Measurements from ENCODE around the gene ABTB1.

- TF ChIP-seq RORB (CRISPR knock-in tag; IDR thresholded peaks at IDR 0.05) (no peak), CTCF (IDR thresholded peaks at IDR 0.05) (no peak), SMAD3 (CRISPR knock-in tag; IDR thresholded peaks at IDR 0.05; ENCODE audit: borderline replicate concordance) (no peak), ATF2 (CRISPR knock-in tag; IDR thresholded peaks at IDR 0.05; ENCODE audit: borderline replicate concordance, low read depth) (no peak), ELF4 (CRISPR knock-in tag; IDR thresholded peaks at IDR 0.05; ENCODE audit: low read depth) (no peak), NR2C2 (CRISPR knock-in tag; IDR thresholded peaks at IDR 0.05) (no peak), MAX (CRISPR knock-in tag; IDR thresholded peaks at IDR 0.05) (no peak)
Measured at GRCh38 chr3:127711896-127712295, 39.1 kb downstream of the ABTB1 start.
